ENCODE measurements around the gene IFT80. TPM values are rescaled to one million over a fixed set of nuclear protein-coding genes. Genes with fewer than 3 reads are reported as not detected.

IFT80 gene
- total and polyA plus RNA-seq, 9 of the 15 experiments (the other 6 are each of a cell fraction or from before 2014, with no cell fraction given): 6.7 to 21.1 (median 16.4) TPM

DNA sequence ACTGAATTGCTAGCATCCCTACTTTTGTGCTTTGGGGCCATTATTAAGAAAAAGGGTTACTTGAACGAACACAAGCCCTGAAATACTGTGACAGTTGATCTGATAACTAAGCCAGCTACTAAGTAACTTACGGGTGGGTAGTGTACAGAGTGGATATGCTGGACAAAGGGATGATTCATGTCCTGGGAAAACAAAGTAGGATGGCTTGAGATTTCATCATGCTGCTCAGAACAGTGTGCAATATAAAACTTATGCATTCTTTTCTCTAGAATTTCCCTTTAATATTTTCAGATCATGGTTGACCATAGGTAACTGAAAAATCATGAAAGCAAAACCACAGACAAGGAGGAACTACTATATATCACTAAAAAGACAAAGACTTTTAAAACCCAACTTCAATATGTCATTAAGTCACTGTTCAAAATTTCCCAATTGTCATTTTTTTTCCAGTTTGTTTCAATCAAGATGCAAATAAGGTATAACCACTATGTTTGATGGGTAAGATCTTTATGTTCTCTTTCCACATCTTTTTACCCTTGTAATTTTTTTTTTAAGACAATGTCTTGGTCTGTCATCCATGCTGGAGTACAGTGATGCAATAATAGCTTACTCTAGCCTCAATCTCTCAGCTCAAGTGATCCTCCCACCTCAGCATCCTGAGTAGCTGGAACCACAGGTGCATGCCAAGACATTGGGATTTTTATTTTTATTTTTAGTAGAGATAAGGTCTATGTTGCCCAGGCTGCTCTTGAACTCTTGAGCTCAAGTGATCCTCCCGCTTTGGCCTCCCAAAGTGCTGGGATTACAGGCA is 67.7 kb downstream of the IFT80 start (continued):
- TF ChIP-seq NRF1 (conservative IDR thresholded peaks at IDR 0.05 in 1 of 2, IDR thresholded peaks at IDR 0.05 in 1 of 2) (no peak), RBFOX2 (IDR thresholded peaks at IDR 0.05; ENCODE audit: low read depth, low read length) (0 out of 2 replicates have a peak, but pooled peaks have one; percentile 8), ZKSCAN8 (CRISPR knock-in tag; IDR thresholded peaks at IDR 0.05) (0 out of 2 replicates have a peak, but pooled peaks have one; percentile 13), CEBPG (CRISPR knock-in tag; IDR thresholded peaks at IDR 0.05) (peak; percentile 83), CEBPG (tag; conservative IDR thresholded peaks at IDR 0.05 in 1 of 2, IDR thresholded peaks at IDR 0.05 in 1 of 2) (peak; percentile 94 to 98), GABPB1 (CRISPR knock-in tag; IDR thresholded peaks at IDR 0.05) (no peak), NFE2 (IDR thresholded peaks at IDR 0.05; ENCODE audit: low read depth) (no peak), CTBP1 (IDR thresholded peaks at IDR 0.05; ENCODE audit: borderline replicate concordance) (peak; percentile 61; the same call in 1 of the 2 replicates), ETV5 (CRISPR knock-in tag; IDR thresholded peaks at IDR 0.05; ENCODE audit: low read depth) (no peak), ZNF561 (CRISPR knock-in tag; conservative IDR thresholded peaks at IDR 0.05) (no peak), FOXM1 (IDR thresholded peaks at IDR 0.05; ENCODE audit: low read depth) (no peak; the same call in 1 of the 2 replicates), FOXM1 (CRISPR knock-in tag; IDR thresholded peaks at IDR 0.05; ENCODE audit: low read depth) (no peak), SMAD3 (CRISPR knock-in tag; conservative IDR thresholded peaks at IDR 0.05) (0 out of 2 replicates have a peak, but pooled peaks have one; percentile 2), BRD4 (IDR thresholded peaks at IDR 0.05) (0 out of 2 replicates have a peak, but pooled peaks have one; percentile 29), ELF2 (CRISPR knock-in tag; IDR thresholded peaks at IDR 0.05) (no peak), ZNF224 (CRISPR knock-in tag; IDR thresholded peaks at IDR 0.05) (no peak), SAFB (IDR thresholded peaks at IDR 0.05; ENCODE audit: borderline replicate concordance, low read depth, low read length) (no peak), ETS2 (tag; IDR thresholded peaks at IDR 0.05; ENCODE audit: borderline replicate concordance, poor library complexity, severe bottlenecking) (no peak), ZNF644 (tag; IDR thresholded peaks at IDR 0.05; ENCODE audit: low read depth) (peak; percentile 86), NCOA4 (IDR thresholded peaks at IDR 0.05; ENCODE audit: partially characterized antibody) (no peak), L3MBTL2 (IDR thresholded peaks at IDR 0.05) (0 out of 2 replicates have a peak, but pooled peaks have one; percentile 32), KLF10 (CRISPR knock-in tag; IDR thresholded peaks at IDR 0.05) (no peak), HDAC2 (IDR thresholded peaks at IDR 0.05) (no peak)
- TF ChIP-seq, protein P1, sequence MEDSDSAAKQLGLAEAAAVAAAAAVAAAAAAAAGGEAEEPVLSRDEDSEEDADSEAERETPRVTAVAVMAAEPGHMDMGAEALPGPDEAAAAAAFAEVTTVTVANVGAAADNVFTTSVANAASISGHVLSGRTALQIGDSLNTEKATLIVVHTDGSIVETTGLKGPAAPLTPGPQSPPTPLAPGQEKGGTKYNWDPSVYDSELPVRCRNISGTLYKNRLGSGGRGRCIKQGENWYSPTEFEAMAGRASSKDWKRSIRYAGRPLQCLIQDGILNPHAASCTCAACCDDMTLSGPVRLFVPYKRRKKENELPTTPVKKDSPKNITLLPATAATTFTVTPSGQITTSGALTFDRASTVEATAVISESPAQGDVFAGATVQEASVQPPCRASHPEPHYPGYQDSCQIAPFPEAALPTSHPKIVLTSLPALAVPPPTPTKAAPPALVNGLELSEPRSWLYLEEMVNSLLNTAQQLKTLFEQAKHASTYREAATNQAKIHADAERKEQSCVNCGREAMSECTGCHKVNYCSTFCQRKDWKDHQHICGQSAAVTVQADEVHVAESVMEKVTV (CRISPR knock-in tag; IDR thresholded peaks at IDR 0.05): no peak
- TF ChIP-seq, protein P2, sequence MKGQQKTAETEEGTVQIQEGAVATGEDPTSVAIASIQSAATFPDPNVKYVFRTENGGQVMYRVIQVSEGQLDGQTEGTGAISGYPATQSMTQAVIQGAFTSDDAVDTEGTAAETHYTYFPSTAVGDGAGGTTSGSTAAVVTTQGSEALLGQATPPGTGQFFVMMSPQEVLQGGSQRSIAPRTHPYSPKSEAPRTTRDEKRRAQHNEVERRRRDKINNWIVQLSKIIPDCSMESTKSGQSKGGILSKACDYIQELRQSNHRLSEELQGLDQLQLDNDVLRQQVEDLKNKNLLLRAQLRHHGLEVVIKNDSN (CRISPR knock-in tag; IDR thresholded peaks at IDR 0.05): no peak
- TF ChIP-seq, protein P3, sequence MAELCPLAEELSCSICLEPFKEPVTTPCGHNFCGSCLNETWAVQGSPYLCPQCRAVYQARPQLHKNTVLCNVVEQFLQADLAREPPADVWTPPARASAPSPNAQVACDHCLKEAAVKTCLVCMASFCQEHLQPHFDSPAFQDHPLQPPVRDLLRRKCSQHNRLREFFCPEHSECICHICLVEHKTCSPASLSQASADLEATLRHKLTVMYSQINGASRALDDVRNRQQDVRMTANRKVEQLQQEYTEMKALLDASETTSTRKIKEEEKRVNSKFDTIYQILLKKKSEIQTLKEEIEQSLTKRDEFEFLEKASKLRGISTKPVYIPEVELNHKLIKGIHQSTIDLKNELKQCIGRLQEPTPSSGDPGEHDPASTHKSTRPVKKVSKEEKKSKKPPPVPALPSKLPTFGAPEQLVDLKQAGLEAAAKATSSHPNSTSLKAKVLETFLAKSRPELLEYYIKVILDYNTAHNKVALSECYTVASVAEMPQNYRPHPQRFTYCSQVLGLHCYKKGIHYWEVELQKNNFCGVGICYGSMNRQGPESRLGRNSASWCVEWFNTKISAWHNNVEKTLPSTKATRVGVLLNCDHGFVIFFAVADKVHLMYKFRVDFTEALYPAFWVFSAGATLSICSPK (IDR thresholded peaks at IDR 0.05; ENCODE audit: borderline replicate concordance): no peak

All from K562 (cell line).